SKM-1 (cell line): ENCODE results near the gene GNG2.
A peak's percentile ranks its signal among the peaks of the same experiment; 100 is the strongest.

Experiments used
- DNase-seq: peaks from one replicate; lab custom pipeline; 2025; ENCODE audit not compliant: unreplicated experiment; lab: John Stamatoyannopoulos, UW

GNG2 gene

GRCh38 chr14:51989293-51990234 lies 129.2 kb downstream of the GNG2 start, which contains the start of gene RTRAF:
Gene RTRAF, plus strand, starts transcription at chr14:51989546. Its CDS starts 94 bp downstream, at chr14:51989640.
- DNase-seq, result peak; percentile 28

- no peak for DNase-seq
Measured at GRCh38 chr14:51990488-51990887, 130.1 kb downstream of the GNG2 start.

GRCh38 chr14:51993285-51993920 lies 133.0 kb downstream of the GNG2 start:
- no peak for DNase-seq

- no peak for DNase-seq
Measured at GRCh38 chr14:51996148-51996746, 135.8 kb downstream of the GNG2 start.

- no peak for DNase-seq
Measured at GRCh38 chr14:51998348-51998747, 137.9 kb downstream of the GNG2 start.

GRCh38 chr14:51999084-51999483 lies 138.7 kb downstream of the GNG2 start:
- no peak for DNase-seq

GRCh38 chr14:52000019-52000582 lies 139.7 kb downstream of the GNG2 start:
- DNase-seq, result no peak

GRCh38 chr14:52000696-52001095 lies 140.3 kb downstream of the GNG2 start:
- no peak for DNase-seq

GRCh38 chr14:52002542-52002941 lies 142.1 kb downstream of the GNG2 start:
- no peak for DNase-seq

- DNase-seq, result no peak
Measured at GRCh38 chr14:52003324-52003723, 142.9 kb downstream of the GNG2 start.

GRCh38 chr14:52005625-52006024 lies 145.2 kb downstream of the GNG2 start:
- DNase-seq, result no peak

- no peak for DNase-seq
Measured at GRCh38 chr14:52006361-52006760, 145.9 kb downstream of the GNG2 start.

- DNase-seq, result no peak
Measured at GRCh38 chr14:52007211-52007610, 146.8 kb downstream of the GNG2 start.

GRCh38 chr14:52007637-52008036 lies 147.2 kb downstream of the GNG2 start:
- no peak for DNase-seq

GRCh38 chr14:52008136-52008535 lies 147.7 kb downstream of the GNG2 start:
- no peak for DNase-seq

- no peak for DNase-seq
Measured at GRCh38 chr14:52010173-52010693, 149.8 kb downstream of the GNG2 start.

GRCh38 chr14:52011523-52011922 lies 151.1 kb downstream of the GNG2 start:
- DNase-seq, result no peak

GRCh38 chr14:52012635-52013034 lies 152.2 kb downstream of the GNG2 start:
- no peak for DNase-seq

GRCh38 chr14:52013984-52014600 lies 153.7 kb downstream of the GNG2 start:
- no peak for DNase-seq

- DNase-seq, result no peak
Measured at GRCh38 chr14:52014601-52015267, 154.3 kb downstream of the GNG2 start.
